SK-N-MC (cell line): ENCODE results near the gene PGLYRP3.

ENCODE experiments used
- EZH2 ChIP-seq: fragments of 200-600 bp; sonication (generic); IDR thresholded peaks from one replicate; pipeline ENCODE4 v1.6.1; 2017; ENCODE audit warnings: antibody characterized with exemption
- POLR2AphosphoS5 ChIP-seq: IDR thresholded peaks from 2 replicates; pipeline ENCODE4 v1.6.1; 2012; ENCODE audit warnings: mild to moderate bottlenecking, low read depth, low read length, borderline replicate concordance

GRCh38 chr1:153259387-153259786, 53.4 kb downstream of the PGLYRP3 start, which contains the start of gene LORICRIN:
- TF ChIP-seq EZH2, result no peak
- no peak for TF ChIP-seq POLR2AphosphoS5
